Endothelial cell of umbilical vein (primary cell): ENCODE data around the gene PNCK.

Source experiments
- CTCF ChIP-seq, 2 donors: IDR thresholded peaks; 1 replicate in 1 of 2; 2 replicates in 1 of 2; pipeline ENCODE4 v1.5.1; 2011; ENCODE audit warnings: low read length in 2 of 2, mild to moderate bottlenecking in 2 of 2, moderate library complexity in 2 of 2, control low read depth in 1 of 2, inconsistent platforms in 1 of 2, low read depth in 1 of 2; ENCODE audit not compliant: insufficient read depth in 1 of 2; ENCODE audit errors: extremely low read depth in 1 of 2
- EZH2 ChIP-seq: IDR thresholded peaks from 2 replicates; pipeline ENCODE4 v1.6.1; 2012; ENCODE audit warnings: borderline replicate concordance, low read depth, mild to moderate bottlenecking, moderate library complexity, low read length, inconsistent platforms; ENCODE audit not compliant: severe bottlenecking
- GATA2 ChIP-seq: IDR thresholded peaks from 2 replicates; pipeline ENCODE4 v1.7.0; 2011; ENCODE audit warnings: low read depth, mild to moderate bottlenecking, moderate library complexity, mixed read lengths, low read length; ENCODE audit not compliant: insufficient read length, insufficient read depth
- MAX ChIP-seq: IDR thresholded peaks from 2 replicates; pipeline ENCODE4 v1.6.1; 2011; ENCODE audit not compliant: insufficient read depth, insufficient read length
- MYC ChIP-seq: IDR thresholded peaks from one replicate; pipeline ENCODE4 v1.6.1; 2011; ENCODE audit warnings: mild to moderate bottlenecking, low read depth, low read length
- POLR2A ChIP-seq: IDR thresholded peaks from 2 replicates; pipeline ENCODE4 v1.6.1; 2012; ENCODE audit warnings: low read depth, mild to moderate bottlenecking, control low read depth, low read length
- POLR2AphosphoS5 ChIP-seq: IDR thresholded peaks from 2 replicates; pipeline ENCODE4 v1.6.1; 2012; ENCODE audit warnings: low read depth, mild to moderate bottlenecking, control low read depth, low read length, moderate library complexity; ENCODE audit not compliant: insufficient read depth

GRCh38 chrX:153641627-153642026 is 32.0 kb downstream of the PNCK start:
- TF ChIP-seq MYC, result no peak
- TF ChIP-seq POLR2A, result no peak
- TF ChIP-seq CTCF (IDR thresholded peaks at IDR 0.05; ENCODE audit: extremely low read depth in 1 of 2, insufficient read depth in 1 of 2, low read depth in 1 of 2, low read length in 2 of 2), result no peak
- no peak for TF ChIP-seq POLR2AphosphoS5
- no peak for TF ChIP-seq EZH2
- no peak for TF ChIP-seq MAX
- TF ChIP-seq GATA2, result no peak
